Caco-2 (cell line): ENCODE results near the gene NSUN3. TPM values are rescaled to one million over a fixed set of nuclear protein-coding genes. Genes with fewer than 3 reads are reported as not detected.

Experiments used
- BruUV-seq: library from RNA; stranded (reverse); fragments of 400-500 nt; replicated peaks from 2 replicates; lab custom pipeline; 2021; lab: Mats Ljungman, UMichigan
- CTCF ChIA-PET: fragments of 300-600 bp; sonication (Branson Sonifier 250); formaldehyde crosslinking; loops from one replicate; lab custom pipeline; 2022; ENCODE audit warnings: antibody characterized with exemption; lab: Charles Lee
- POLR2A ChIA-PET: fragments of 300-600 bp; sonication (Branson Sonifier 250); formaldehyde crosslinking; loops from one replicate; lab custom pipeline; 2022; ENCODE audit warnings: antibody characterized with exemption; lab: Charles Lee
- DNase-seq, 2 experiments: peaks; one replicate each; pipeline versions ENCODE4 v3.0.0 to v3.0.0-alpha.2; 2020 to 2022
- H3K27me3 ChIP-seq: replicated peaks from 2 replicates; pipeline ENCODE4 v1.6.0; 2011; ENCODE audit warnings: low read length; ENCODE audit not compliant: control insufficient read depth, insufficient read depth
- H3K36me3 ChIP-seq: 2 replicates; pipeline ENCODE4 v1.5.1; 2011; ENCODE audit warnings: low read length; ENCODE audit not compliant: control insufficient read depth, insufficient read depth
- H3K4me1 ChIP-seq: fragments of 250-450 bp; sonication (Bioruptor Pico); 2 replicates; pipeline ENCODE4 v1.5.1; 2020; ENCODE audit warnings: mild to moderate bottlenecking
- H3K4me3 ChIP-seq: 2 replicates; pipeline ENCODE4 v1.5.1; 2011; ENCODE audit warnings: low read depth, mild to moderate bottlenecking, control low read depth, low read length
- H3K9me3 ChIP-seq: fragments of 250-450 bp; sonication (Bioruptor Pico); 2 replicates; pipeline ENCODE4 v1.5.1; 2020; ENCODE audit warnings: mild to moderate bottlenecking, moderate library complexity
- H3K27ac Mint-ChIP-seq: one replicate; pipeline ENCODE4 v1.8.0; 2022; ENCODE audit warnings: mixed read lengths; ENCODE audit not compliant: unreplicated experiment
- H3K27me3 Mint-ChIP-seq: one replicate; pipeline ENCODE4 v1.8.0; 2022; ENCODE audit warnings: mixed read lengths; ENCODE audit not compliant: insufficient read depth, unreplicated experiment
- H3K36me3 Mint-ChIP-seq: one replicate; pipeline ENCODE4 v1.8.0; 2022; ENCODE audit warnings: mild to moderate bottlenecking, mixed read lengths; ENCODE audit not compliant: insufficient read depth, unreplicated experiment
- H3K4me1 Mint-ChIP-seq: one replicate; pipeline ENCODE4 v1.8.0; 2022; ENCODE audit warnings: low read depth, mixed read lengths; ENCODE audit not compliant: unreplicated experiment
- H3K4me3 Mint-ChIP-seq: one replicate; pipeline ENCODE4 v1.8.0; 2022; ENCODE audit warnings: mild to moderate bottlenecking, moderate library complexity, mixed read lengths; ENCODE audit not compliant: unreplicated experiment
- H3K9me3 Mint-ChIP-seq: one replicate; pipeline ENCODE4 v1.8.0; 2022; ENCODE audit warnings: mixed read lengths; ENCODE audit not compliant: unreplicated experiment
- intact Hi-C: fragments of 100-400 bp; cut with micrococcal nuclease; formaldehyde crosslinking; loops from one replicate; pipeline ENCODE4 v1.10.0; 2022; ENCODE audit not compliant: unreplicated experiment
- total RNA-seq: library from RNA; stranded (reverse); gene quantifications from 2 replicates; pipeline ENCODE4 v1.2.3, GENCODE V29; 2022
- TF ChIP-seq, protein P1 (sequence below), 2 experiments: fragments of 200-600 bp in 1 of 2; IDR thresholded peaks; 1 replicate in 1 of 2; 2 replicates in 1 of 2; pipeline versions ENCODE4 v1.5.1 to v1.8.0; 2011 to 2022; ENCODE audit warnings: antibody characterized with exemption in 1 of 2, control low read depth in 1 of 2, inconsistent platforms in 1 of 2, low read depth in 1 of 2, low read length in 1 of 2, mild to moderate bottlenecking in 1 of 2, moderate library complexity in 1 of 2; ENCODE audit not compliant: insufficient read depth in 1 of 2, severe bottlenecking in 1 of 2, unreplicated experiment in 1 of 2

NSUN3 gene
- total RNA-seq, 1 experiment from 2014 or later, result 7.1 TPM

DNA sequence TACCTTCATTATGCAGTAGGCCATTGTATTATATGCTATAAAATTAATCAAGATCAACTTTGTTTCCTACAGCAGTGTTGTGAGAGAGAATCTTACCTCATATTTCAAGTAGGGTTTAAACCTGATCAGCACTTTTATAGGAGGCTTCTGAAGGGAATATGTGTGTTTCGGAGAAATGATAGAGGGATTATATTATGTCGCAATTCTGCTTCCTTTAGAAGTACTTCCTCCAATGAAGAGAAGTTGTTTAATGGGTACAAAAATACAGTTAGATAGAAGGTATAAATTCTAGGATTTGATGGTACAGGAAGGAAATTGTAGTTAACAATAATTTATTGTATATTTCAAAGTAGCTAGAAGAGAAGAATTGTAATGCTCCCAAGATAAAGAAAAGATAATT is 54.9 kb downstream of the NSUN3 start:
- H3K4me1 Mint-ChIP-seq, result no peaks in the 10 kb centered on the region
- intact Hi-C loops, result loop anchor here (5.0 kb wide), 2 partner anchors 115 to 405 kb away; no protein-coding TSS in a partner anchor
- no peak for DNase-seq
- H3K4me3 Mint-ChIP-seq, result no peak overlapping the region
- Histone ChIP-seq H3K4me1 (no peaks in the 10 kb centered on the region), H3K27me3 (no peaks in the 10 kb centered on the region), H3K36me3 (no peaks in the 10 kb centered on the region), H3K9me3 (no peaks in the 10 kb centered on the region), H3K4me3 (no peak overlapping the region)
- H3K36me3 Mint-ChIP-seq, result no peaks in the 10 kb centered on the region
- TF ChIP-seq, protein P1, sequence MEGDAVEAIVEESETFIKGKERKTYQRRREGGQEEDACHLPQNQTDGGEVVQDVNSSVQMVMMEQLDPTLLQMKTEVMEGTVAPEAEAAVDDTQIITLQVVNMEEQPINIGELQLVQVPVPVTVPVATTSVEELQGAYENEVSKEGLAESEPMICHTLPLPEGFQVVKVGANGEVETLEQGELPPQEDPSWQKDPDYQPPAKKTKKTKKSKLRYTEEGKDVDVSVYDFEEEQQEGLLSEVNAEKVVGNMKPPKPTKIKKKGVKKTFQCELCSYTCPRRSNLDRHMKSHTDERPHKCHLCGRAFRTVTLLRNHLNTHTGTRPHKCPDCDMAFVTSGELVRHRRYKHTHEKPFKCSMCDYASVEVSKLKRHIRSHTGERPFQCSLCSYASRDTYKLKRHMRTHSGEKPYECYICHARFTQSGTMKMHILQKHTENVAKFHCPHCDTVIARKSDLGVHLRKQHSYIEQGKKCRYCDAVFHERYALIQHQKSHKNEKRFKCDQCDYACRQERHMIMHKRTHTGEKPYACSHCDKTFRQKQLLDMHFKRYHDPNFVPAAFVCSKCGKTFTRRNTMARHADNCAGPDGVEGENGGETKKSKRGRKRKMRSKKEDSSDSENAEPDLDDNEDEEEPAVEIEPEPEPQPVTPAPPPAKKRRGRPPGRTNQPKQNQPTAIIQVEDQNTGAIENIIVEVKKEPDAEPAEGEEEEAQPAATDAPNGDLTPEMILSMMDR (IDR thresholded peaks at IDR 0.05; ENCODE audit: insufficient read depth in 1 of 2, low read depth in 1 of 2, low read length in 1 of 2, severe bottlenecking in 1 of 2, unreplicated experiment in 1 of 2), result no peak
- no peaks in the 10 kb centered on the region for H3K9me3 Mint-ChIP-seq
- H3K27ac Mint-ChIP-seq, result no peak overlapping the region
- H3K27me3 Mint-ChIP-seq, result no peaks in the 10 kb centered on the region
- BruUV-seq, result no TSS peak
- ChIA-PET CTCF (no interaction called here), POLR2A (no interaction called here)

DNA sequence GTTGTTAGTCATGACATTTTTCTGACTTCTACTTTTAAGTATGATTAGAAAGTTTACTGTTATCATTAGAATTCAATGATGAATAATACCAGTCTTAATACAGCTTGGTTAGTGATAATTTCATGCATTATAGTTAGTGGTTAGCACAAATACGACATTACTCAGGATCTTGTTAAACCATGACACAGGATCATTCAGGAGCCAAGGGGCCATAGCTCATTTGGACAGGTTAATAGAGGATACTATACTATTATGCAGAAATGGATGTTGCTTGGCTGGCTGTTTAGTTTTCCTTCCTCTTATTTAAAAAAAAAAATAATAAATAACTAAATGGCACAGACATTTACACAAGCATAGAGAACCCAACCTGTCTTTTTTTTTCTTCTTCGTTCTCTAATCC is 55.5 kb downstream of the NSUN3 start:
- H3K36me3 ChIP-seq, result no peaks in the 10 kb centered on the region
- Mint-ChIP-seq H3K9me3 (no peaks in the 10 kb centered on the region), H3K36me3 (no peaks in the 10 kb centered on the region), H3K4me3 (no peak overlapping the region), H3K27ac (no peak overlapping the region), H3K27me3 (no peaks in the 10 kb centered on the region), H3K4me1 (no peaks in the 10 kb centered on the region)
- H3K27me3 ChIP-seq, result no peaks in the 10 kb centered on the region
- intact Hi-C loops, result loop anchor here (5.0 kb wide), 2 partner anchors 114 to 404 kb away; no protein-coding TSS in a partner anchor
- no peak for DNase-seq
- H3K9me3 ChIP-seq, result no peaks in the 10 kb centered on the region
- no peak overlapping the region for H3K4me3 ChIP-seq
- H3K4me1 ChIP-seq, result no peaks in the 10 kb centered on the region
- TF ChIP-seq, protein P1 (IDR thresholded peaks at IDR 0.05; ENCODE audit: insufficient read depth in 1 of 2, low read depth in 1 of 2, low read length in 1 of 2, severe bottlenecking in 1 of 2, unreplicated experiment in 1 of 2), result no peak
- ChIA-PET POLR2A (no interaction called here), CTCF (no interaction called here)
- BruUV-seq, result no TSS peak

DNA sequence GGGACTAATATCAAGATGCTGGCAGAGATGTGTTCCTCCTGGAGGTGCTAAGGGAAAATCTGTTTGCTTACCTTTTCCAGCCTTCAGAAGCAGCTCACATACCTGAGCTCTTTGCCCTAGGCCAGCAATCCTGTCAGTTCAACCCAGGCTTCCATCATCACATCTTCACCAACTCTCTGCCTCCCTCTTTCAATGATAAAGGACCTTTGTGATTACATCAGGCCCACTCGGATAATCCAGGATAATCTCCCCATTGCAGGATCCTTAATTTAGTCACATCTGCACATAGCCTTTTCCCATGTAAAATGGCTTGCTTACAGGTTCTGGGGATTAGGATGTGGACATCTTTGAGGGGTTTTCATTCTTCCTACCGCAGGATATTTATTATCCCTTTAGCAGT is 58.3 kb downstream of the NSUN3 start:
- Histone ChIP-seq H3K4me1 (no peaks in the 10 kb centered on the region), H3K27me3 (no peaks in the 10 kb centered on the region), H3K4me3 (no peak overlapping the region), H3K9me3 (no peaks in the 10 kb centered on the region), H3K36me3 (no peaks in the 10 kb centered on the region)
- ChIA-PET POLR2A (no interaction called here), CTCF (no interaction called here)
- TF ChIP-seq, protein P1 (IDR thresholded peaks at IDR 0.05; ENCODE audit: insufficient read depth in 1 of 2, low read depth in 1 of 2, low read length in 1 of 2, severe bottlenecking in 1 of 2, unreplicated experiment in 1 of 2), result no peak
- Mint-ChIP-seq H3K9me3 (no peaks in the 10 kb centered on the region), H3K4me1 (no peaks in the 10 kb centered on the region), H3K4me3 (no peak overlapping the region), H3K27ac (no peak overlapping the region), H3K27me3 (no peaks in the 10 kb centered on the region), H3K36me3 (no peaks in the 10 kb centered on the region)
- intact Hi-C loops, result no loop called here
- BruUV-seq, result no TSS peak
- DNase-seq, result no peak
